CD4-positive, alpha-beta T cell treated with Interleukin-1 beta for 1 hour (primary cell): ENCODE results near the gene PYURF.

Experiments used
- DNase-seq, 2 donors: peaks; one replicate each; pipeline ENCODE4 v3.0.0-alpha.2; 2020 to 2022

The PYURF gene

GRCh38 chr4:88523325-88524129 is at the start of gene PYURF:
TSS of gene PYURF (minus strand) at chr4:88523776. CDS start at chr4:88523700, 76 bp downstream.
- DNase-seq = peak; percentile 77 to 78

GRCh38 chr4:88570001-88570400 is 46.4 kb upstream of the PYURF start:
- DNase-seq = no peak

- no peak for DNase-seq
Measured at GRCh38 chr4:88567591-88567990, 44.0 kb upstream of the PYURF start.

- DNase-seq = no peak
Measured at GRCh38 chr4:88549815-88550214, 26.2 kb upstream of the PYURF start.

GRCh38 chr4:88539322-88540068 is 15.9 kb upstream of the PYURF start:
- peak; percentile 72 to 76 for DNase-seq

GRCh38 chr4:88537709-88538108 is 14.1 kb upstream of the PYURF start:
- DNase-seq = no peak

GRCh38 chr4:88535090-88535755 is 11.6 kb upstream of the PYURF start:
- DNase-seq = no peak

GRCh38 chr4:88533937-88534750 is 10.6 kb upstream of the PYURF start:
- DNase-seq = no peak

- no peak for DNase-seq
Measured at GRCh38 chr4:88533088-88533790, 9.7 kb upstream of the PYURF start.

- no peak for DNase-seq
Measured at GRCh38 chr4:88531549-88531948, 8.0 kb upstream of the PYURF start.

- DNase-seq = no peak
Measured at GRCh38 chr4:88528861-88529260, 5.3 kb upstream of the PYURF start.

- no peak for DNase-seq
Measured at GRCh38 chr4:88527787-88528186, 4.2 kb upstream of the PYURF start.

GRCh38 chr4:88526221-88526815 is 2.7 kb upstream of the PYURF start:
- peak in 1 of 2 donors; percentile 39 for DNase-seq

GRCh38 chr4:88524171-88524570 is 595 bp upstream of the PYURF start:
- no peak for DNase-seq

- DNase-seq = peak in 1 of 2 donors; percentile 4
Measured at GRCh38 chr4:88522702-88523324, 763 bp downstream of the PYURF start.

GRCh38 chr4:88518911-88519310 is 4.7 kb downstream of the PYURF start:
- no peak for DNase-seq

GRCh38 chr4:88517825-88518224 is 5.8 kb downstream of the PYURF start:
- DNase-seq = no peak

GRCh38 chr4:88516746-88517145 is 6.8 kb downstream of the PYURF start:
- no peak for DNase-seq

GRCh38 chr4:88514557-88515511 is 8.7 kb downstream of the PYURF start:
- DNase-seq = no peak

- no peak for DNase-seq
Measured at GRCh38 chr4:88511236-88511635, 12.3 kb downstream of the PYURF start.
